Large intestine (tissue), 3 donors: ENCODE data around the gene ZC3HAV1. TPM values are rescaled to one million over a fixed set of nuclear protein-coding genes. Genes with fewer than 3 reads are reported as not detected.
"Not testable (repeated sequence)": the region's sequence is repeated elsewhere in the genome, so short reads cannot be mapped to it uniquely, and the experiment has no call there.

Source experiments
- DNase-seq, 2 donors: peaks; one replicate each; pipeline versions ENCODE4 v3.0.0 to v3.0.0-alpha.2; 2013
- H3K27ac ChIP-seq: one replicate; pipeline ENCODE4 v1.5.1; 2013; ENCODE audit warnings: low read length
- H3K27me3 ChIP-seq: 2 replicates; pipeline ENCODE4 v1.6.1; 2013; ENCODE audit warnings: low read length; ENCODE audit not compliant: control insufficient read depth, insufficient read depth
- H3K36me3 ChIP-seq: 2 replicates; pipeline ENCODE4 v1.6.1; 2013; ENCODE audit warnings: low read length; ENCODE audit not compliant: control insufficient read depth, insufficient read depth
- H3K4me1 ChIP-seq: one replicate; pipeline ENCODE4 v1.6.1; 2013; ENCODE audit warnings: low read length; ENCODE audit not compliant: control insufficient read depth, insufficient read depth
- H3K4me3 ChIP-seq: one replicate; pipeline ENCODE4 v1.5.1; 2013; ENCODE audit warnings: low read length
- H3K9me3 ChIP-seq: one replicate; pipeline ENCODE4 v1.6.1; 2013; ENCODE audit warnings: mild to moderate bottlenecking, low read depth, low read length, moderate library complexity; ENCODE audit not compliant: control insufficient read depth
- WGBS: methylation state at CpG from one replicate; pipeline ENCODE4 v1.1.5; 2013; ENCODE audit warnings: low lambda C conversion rate; ENCODE audit not compliant: insufficient coverage; 5-methylcytosine and 5-hydroxymethylcytosine counted together
- polyA plus RNA-seq: library from polyadenylated mRNA; unstranded; fragments of 120-200 nt; gene quantifications from one replicate; pipeline ENCODE4 v1.2.1, GENCODE V29; 2013

The ZC3HAV1 gene
- polyA plus RNA-seq, 1 donor: 20.0 TPM

- Histone ChIP-seq H3K36me3 (no peaks in the 10 kb centered on the region), H3K9me3 (peaks cover 6% of the 10 kb centered on the region), H3K4me1 (peaks cover 7% of the 10 kb centered on the region), H3K27me3 (no peaks in the 10 kb centered on the region), H3K27ac (no peak overlapping the region), H3K4me3 (no peak overlapping the region)
- WGBS: 89% methylated on average over 4 of the region's 8 CpGs
- no peak for DNase-seq
These were observed 5.4 kb downstream of the ZC3HAV1 start for GRCh38 chr7:139104091-139104450.

- 82% methylated on average over 3 of the region's 5 CpGs for WGBS
- Histone ChIP-seq H3K4me1 (peaks cover 7% of the 10 kb centered on the region), H3K36me3 (no peaks in the 10 kb centered on the region), H3K9me3 (peaks cover 6% of the 10 kb centered on the region), H3K27ac (no peak overlapping the region), H3K4me3 (no peak overlapping the region), H3K27me3 (no peaks in the 10 kb centered on the region)
- DNase-seq: no peak
These were observed 6.3 kb downstream of the ZC3HAV1 start for GRCh38 chr7:139103057-139103815.

GRCh38 chr7:139101637-139102158 is 7.8 kb downstream of the ZC3HAV1 start:
- H3K27me3 ChIP-seq, H3K4me3 ChIP-seq, H3K27ac ChIP-seq, H3K36me3 ChIP-seq, DNase-seq, H3K4me1 ChIP-seq, H3K9me3 ChIP-seq: not testable (repeated sequence)
- no CpG with 5 or more reads among the region's 4 CpGs for WGBS

GRCh38 chr7:139099172-139099947 is 10.2 kb downstream of the ZC3HAV1 start:
- WGBS: 40% methylated on average over 1 of the region's 8 CpGs

GRCh38 chr7:139095194-139095659 is 14.3 kb downstream of the ZC3HAV1 start:
- Histone ChIP-seq H3K4me3 (no peak overlapping the region), H3K4me1 (peaks cover 5% of the 10 kb centered on the region), H3K9me3 (no peaks in the 10 kb centered on the region), H3K27ac (no peak overlapping the region), H3K27me3 (no peaks in the 10 kb centered on the region), H3K36me3 (peaks cover 8% of the 10 kb centered on the region)
- WGBS: 65% methylated on average over 2 of the region's 13 CpGs
- DNase-seq: peak in 1 of 2 donors; percentile 17

More at GRCh38 chr7:139099172-139099947, 10.2 kb downstream of the ZC3HAV1 start:
- Histone ChIP-seq H3K4me1 (no peaks in the 10 kb centered on the region), H3K36me3 (peaks cover 8% of the 10 kb centered on the region), H3K27ac (no peak overlapping the region), H3K4me3 (no peak overlapping the region), H3K9me3 (peaks cover 6% of the 10 kb centered on the region), H3K27me3 (no peaks in the 10 kb centered on the region)
- DNase-seq: no peak

GRCh38 chr7:139094596-139094995 is 14.9 kb downstream of the ZC3HAV1 start:
- Histone ChIP-seq H3K27me3 (no peaks in the 10 kb centered on the region), H3K27ac (no peak overlapping the region), H3K9me3 (no peaks in the 10 kb centered on the region), H3K36me3 (peaks cover 9% of the 10 kb centered on the region), H3K4me1 (peaks cover 5% of the 10 kb centered on the region), H3K4me3 (no peak overlapping the region)
- DNase-seq: no peak
- WGBS: no CpG with 5 or more reads among the region's 9 CpGs

- Histone ChIP-seq H3K9me3 (no peaks in the 10 kb centered on the region), H3K4me1 (peaks cover 5% of the 10 kb centered on the region), H3K4me3 (no peak overlapping the region), H3K27ac (no peak overlapping the region), H3K36me3 (peaks cover 15% of the 10 kb centered on the region), H3K27me3 (no peaks in the 10 kb centered on the region)
- WGBS: 100% methylated on average over 1 of the region's 3 CpGs
- no peak for DNase-seq
These were observed 15.5 kb downstream of the ZC3HAV1 start for GRCh38 chr7:139094030-139094429.

- H3K36me3 ChIP-seq: peaks cover 16% of the 10 kb centered on the region
- not testable (repeated sequence) for H3K27me3 ChIP-seq, DNase-seq, H3K27ac ChIP-seq, H3K4me3 ChIP-seq, H3K4me1 ChIP-seq, H3K9me3 ChIP-seq
- WGBS: no CpG with 5 or more reads among the region's 10 CpGs
These were observed 16.0 kb downstream of the ZC3HAV1 start for GRCh38 chr7:139093512-139093911.

- no peaks in the 10 kb centered on the region for H3K27me3 ChIP-seq
- peaks cover 25% of the 10 kb centered on the region for H3K36me3 ChIP-seq
- WGBS: 33% methylated on average over 1 of the region's 9 CpGs
- no peak for DNase-seq
- H3K4me1 ChIP-seq: peaks cover 5% of the 10 kb centered on the region
- no peak overlapping the region for H3K27ac ChIP-seq
- H3K4me3 ChIP-seq: no peak overlapping the region
- H3K9me3 ChIP-seq: peaks cover 1% of the 10 kb centered on the region
These were observed 17.3 kb downstream of the ZC3HAV1 start for GRCh38 chr7:139092090-139092796.

- H3K4me3 ChIP-seq: no peak overlapping the region
- H3K27me3 ChIP-seq: no peaks in the 10 kb centered on the region
- no peak for DNase-seq
- 53% methylated on average over 3 of the region's 15 CpGs for WGBS
- peaks cover 5% of the 10 kb centered on the region for H3K4me1 ChIP-seq
- no peak overlapping the region for H3K27ac ChIP-seq
- peaks cover 29% of the 10 kb centered on the region for H3K36me3 ChIP-seq
- peaks cover 2% of the 10 kb centered on the region for H3K9me3 ChIP-seq
These were observed 17.9 kb downstream of the ZC3HAV1 start for GRCh38 chr7:139091677-139091996.
